HepG2 (cell line): ENCODE measurements around the gene ZNF653. TPM values are rescaled to one million over a fixed set of nuclear protein-coding genes. Genes with fewer than 3 reads are reported as not detected.

Source experiments
- ATF6 ChIP-seq: sonication (generic); formaldehyde crosslinking; conservative IDR thresholded peaks from 2 replicates; pipeline ENCODE4 v1.4.0; 2020; ENCODE audit warnings: missing genetic modification reagents
- ELF4 ChIP-seq: sonication (generic); formaldehyde crosslinking; IDR thresholded peaks from 2 replicates; pipeline ENCODE4 v1.5.0; 2020; ENCODE audit warnings: missing genetic modification reagents, mild to moderate bottlenecking, moderate library complexity, borderline replicate concordance
- POGK ChIP-seq: sonication (generic); formaldehyde crosslinking; conservative IDR thresholded peaks from 2 replicates; pipeline ENCODE4 v1.8.0; 2022; ENCODE audit warnings: mild to moderate bottlenecking, moderate library complexity, missing genetic modification reagents
- SAFB2 ChIP-seq: sonication (generic); formaldehyde crosslinking; IDR thresholded peaks from 2 replicates; pipeline ENCODE4 v1.5.1; 2020; ENCODE audit warnings: missing genetic modification reagents, low read depth, mild to moderate bottlenecking, borderline replicate concordance
- SP4 ChIP-seq: sonication (generic); formaldehyde crosslinking; IDR thresholded peaks from 2 replicates; pipeline ENCODE4 v1.8.1; 2023; ENCODE audit warnings: mild to moderate bottlenecking, missing genetic modification reagents
- SRSF4 ChIP-seq: fragments of 200-400 bp; formaldehyde crosslinking; IDR thresholded peaks from one replicate; pipeline ENCODE4 v1.6.1; 2018; ENCODE audit warnings: mild to moderate bottlenecking, low read depth, low read length, moderate library complexity; ENCODE audit not compliant: poor library complexity, severe bottlenecking
- YEATS2 ChIP-seq: sonication (generic); formaldehyde crosslinking; IDR thresholded peaks from 2 replicates; pipeline ENCODE4 v1.4.0; 2020; ENCODE audit warnings: missing genetic modification reagents, borderline replicate concordance
- ZNF160 ChIP-seq: sonication (generic); formaldehyde crosslinking; IDR thresholded peaks from 2 replicates; pipeline ENCODE4 v1.8.0; 2022; ENCODE audit warnings: mild to moderate bottlenecking, inconsistent platforms, missing genetic modification reagents
- ZNF687 ChIP-seq: sonication (generic); formaldehyde crosslinking; IDR thresholded peaks from 2 replicates; pipeline ENCODE4 v1.5.1; 2020; ENCODE audit warnings: mild to moderate bottlenecking, missing genetic modification reagents, moderate library complexity
- polyA plus RNA-seq, 8 experiments: library from polyadenylated mRNA; depleted of rRNA in 3 of 8; stranded (reverse) in 7 of 8; unstranded in 1 of 8; fragments of >200 nt; fragmentation: Illumina TruSeq in 4 of 8; extraction: Trizol in 4 of 8; gene quantifications; 2 replicates each; pipeline versions ENCODE4 v1.2.1 to v1.2.3, GENCODE V29; 2011 to 2016; ENCODE audit warnings: low read depth in 4 of 8, missing spikeins in 1 of 8, mixed read lengths in 1 of 8; ENCODE audit not compliant: insufficient read depth in 1 of 8
- total RNA-seq, 5 experiments: library from RNA; depleted of rRNA; stranded (reverse); fragments of >200 nt; fragmentation: Illumina TruSeq; extraction: Trizol; gene quantifications; 2 replicates each; pipeline ENCODE4 v1.2.3, GENCODE V29; 2016; ENCODE audit warnings: low read depth in 1 of 5
- TF ChIP-seq, protein P1 (sequence below): sonication (generic); formaldehyde crosslinking; conservative IDR thresholded peaks from 2 replicates; pipeline ENCODE4 v1.4.0; 2020; ENCODE audit warnings: missing genetic modification reagents
- TF ChIP-seq, protein P2 (sequence below): sonication (generic); formaldehyde crosslinking; IDR thresholded peaks from 2 replicates; pipeline ENCODE4 v1.4.0; 2020; ENCODE audit warnings: missing genetic modification reagents

Gene ZNF653
- total and polyA plus RNA-seq, 2 of the 13 experiments (the other 11 are each of a cell fraction or from before 2014, with no cell fraction given), result 4.7 to 7.1 TPM

GRCh38 chr19:11505504-11506100, at the start of gene ZNF653 (continued):
- TF ChIP-seq YEATS2 (CRISPR knock-in tag) (no peak), SRSF4 (no peak), ZNF160 (CRISPR knock-in tag) (no peak), POGK (CRISPR knock-in tag) (no peak; the same call in 1 of the 2 replicates), ATF6 (CRISPR knock-in tag) (no peak), SAFB2 (CRISPR knock-in tag) (no peak), ELF4 (no peak), ZNF687 (CRISPR knock-in tag) (peak; percentile 69), SP4 (CRISPR knock-in tag) (no peak)
- TF ChIP-seq, protein P1, sequence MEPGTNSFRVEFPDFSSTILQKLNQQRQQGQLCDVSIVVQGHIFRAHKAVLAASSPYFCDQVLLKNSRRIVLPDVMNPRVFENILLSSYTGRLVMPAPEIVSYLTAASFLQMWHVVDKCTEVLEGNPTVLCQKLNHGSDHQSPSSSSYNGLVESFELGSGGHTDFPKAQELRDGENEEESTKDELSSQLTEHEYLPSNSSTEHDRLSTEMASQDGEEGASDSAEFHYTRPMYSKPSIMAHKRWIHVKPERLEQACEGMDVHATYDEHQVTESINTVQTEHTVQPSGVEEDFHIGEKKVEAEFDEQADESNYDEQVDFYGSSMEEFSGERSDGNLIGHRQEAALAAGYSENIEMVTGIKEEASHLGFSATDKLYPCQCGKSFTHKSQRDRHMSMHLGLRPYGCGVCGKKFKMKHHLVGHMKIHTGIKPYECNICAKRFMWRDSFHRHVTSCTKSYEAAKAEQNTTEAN (CRISPR knock-in tag), result no peak
- TF ChIP-seq, protein P2, sequence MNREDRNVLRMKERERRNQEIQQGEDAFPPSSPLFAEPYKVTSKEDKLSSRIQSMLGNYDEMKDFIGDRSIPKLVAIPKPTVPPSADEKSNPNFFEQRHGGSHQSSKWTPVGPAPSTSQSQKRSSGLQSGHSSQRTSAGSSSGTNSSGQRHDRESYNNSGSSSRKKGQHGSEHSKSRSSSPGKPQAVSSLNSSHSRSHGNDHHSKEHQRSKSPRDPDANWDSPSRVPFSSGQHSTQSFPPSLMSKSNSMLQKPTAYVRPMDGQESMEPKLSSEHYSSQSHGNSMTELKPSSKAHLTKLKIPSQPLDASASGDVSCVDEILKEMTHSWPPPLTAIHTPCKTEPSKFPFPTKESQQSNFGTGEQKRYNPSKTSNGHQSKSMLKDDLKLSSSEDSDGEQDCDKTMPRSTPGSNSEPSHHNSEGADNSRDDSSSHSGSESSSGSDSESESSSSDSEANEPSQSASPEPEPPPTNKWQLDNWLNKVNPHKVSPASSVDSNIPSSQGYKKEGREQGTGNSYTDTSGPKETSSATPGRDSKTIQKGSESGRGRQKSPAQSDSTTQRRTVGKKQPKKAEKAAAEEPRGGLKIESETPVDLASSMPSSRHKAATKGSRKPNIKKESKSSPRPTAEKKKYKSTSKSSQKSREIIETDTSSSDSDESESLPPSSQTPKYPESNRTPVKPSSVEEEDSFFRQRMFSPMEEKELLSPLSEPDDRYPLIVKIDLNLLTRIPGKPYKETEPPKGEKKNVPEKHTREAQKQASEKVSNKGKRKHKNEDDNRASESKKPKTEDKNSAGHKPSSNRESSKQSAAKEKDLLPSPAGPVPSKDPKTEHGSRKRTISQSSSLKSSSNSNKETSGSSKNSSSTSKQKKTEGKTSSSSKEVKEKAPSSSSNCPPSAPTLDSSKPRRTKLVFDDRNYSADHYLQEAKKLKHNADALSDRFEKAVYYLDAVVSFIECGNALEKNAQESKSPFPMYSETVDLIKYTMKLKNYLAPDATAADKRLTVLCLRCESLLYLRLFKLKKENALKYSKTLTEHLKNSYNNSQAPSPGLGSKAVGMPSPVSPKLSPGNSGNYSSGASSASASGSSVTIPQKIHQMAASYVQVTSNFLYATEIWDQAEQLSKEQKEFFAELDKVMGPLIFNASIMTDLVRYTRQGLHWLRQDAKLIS (CRISPR knock-in tag), result no peak
